WTC11 (cell line): ENCODE data around the gene SYDE2. TPM values are rescaled to one million over a fixed set of nuclear protein-coding genes. Genes with fewer than 3 reads are reported as not detected.

Source experiments
- ATAC-seq: fragments of 200-7000 bp; cut with Tn5 transposase; 2 replicates; pipeline ENCODE4 v1.10.0; 2021; ENCODE audit warnings: mild to moderate bottlenecking, moderate library complexity
- CTCF ChIA-PET: fragments of 300-600 bp; sonication (Branson Sonifier 250); formaldehyde crosslinking; loops from one replicate; lab custom pipeline; 2021; ENCODE audit warnings: antibody characterized with exemption; lab: Charles Lee
- POLR2A ChIA-PET: fragments of 350-600 bp; sonication (Branson Sonifier 250); formaldehyde crosslinking; loops from one replicate; lab custom pipeline; 2021; ENCODE audit warnings: antibody characterized with exemption; lab: Charles Lee
- DNase-seq: peaks from one replicate; pipeline ENCODE4 v3.0.0; 2021; ENCODE audit warnings: low spot score
- H3K27ac Mint-ChIP-seq: 2 replicates; pipeline ENCODE4 v1.8.0; 2021; ENCODE audit warnings: mixed read lengths
- H3K27me3 Mint-ChIP-seq: 2 replicates; pipeline ENCODE4 v1.8.0; 2021; ENCODE audit warnings: low read depth, mild to moderate bottlenecking, moderate library complexity, mixed read lengths
- H3K36me3 Mint-ChIP-seq: 2 replicates; pipeline ENCODE4 v1.8.0; 2021; ENCODE audit warnings: mixed read lengths
- H3K4me1 Mint-ChIP-seq: 2 replicates; pipeline ENCODE4 v1.8.0; 2022; ENCODE audit warnings: mixed read lengths
- H3K4me3 Mint-ChIP-seq: 2 replicates; pipeline ENCODE4 v1.8.0; 2021; ENCODE audit warnings: mild to moderate bottlenecking, moderate library complexity, mixed read lengths
- H3K9me3 Mint-ChIP-seq: 2 replicates; pipeline ENCODE4 v1.8.0; 2021; ENCODE audit warnings: mixed read lengths
- CREB1 ChIP-seq: sonication (generic); formaldehyde crosslinking; IDR thresholded peaks from 2 replicates; pipeline ENCODE4 v1.8.0; 2023; ENCODE audit warnings: mild to moderate bottlenecking, missing genetic modification reagents
- CREM ChIP-seq: sonication (generic); formaldehyde crosslinking; IDR thresholded peaks from 2 replicates; pipeline ENCODE4 v1.8.1; 2022; ENCODE audit warnings: mild to moderate bottlenecking, missing genetic modification reagents, moderate library complexity
- ETV6 ChIP-seq: sonication (generic); formaldehyde crosslinking; IDR thresholded peaks from 2 replicates; pipeline ENCODE4 v1.8.1; 2022; ENCODE audit warnings: mild to moderate bottlenecking, missing genetic modification reagents
- GABPB1 ChIP-seq: sonication (generic); formaldehyde crosslinking; IDR thresholded peaks from 2 replicates; pipeline ENCODE4 v1.8.1; 2023; ENCODE audit warnings: mild to moderate bottlenecking, missing genetic modification reagents
- GRHL2 ChIP-seq: fragments of 250-450 bp; sonication (Bioruptor Pico); IDR thresholded peaks from 2 replicates; pipeline ENCODE4 v1.8.0; 2022; ENCODE audit warnings: mild to moderate bottlenecking, moderate library complexity; ENCODE audit not compliant: insufficient replicate concordance, severe bottlenecking
- HMGA2 ChIP-seq: fragments of 250-450 bp; sonication (Bioruptor Pico); IDR thresholded peaks from 2 replicates; pipeline ENCODE4 v1.4.0; 2021; ENCODE audit warnings: mild to moderate bottlenecking, moderate library complexity
- NFE2L1 ChIP-seq: sonication (generic); formaldehyde crosslinking; IDR thresholded peaks from 2 replicates; pipeline ENCODE4 v1.8.1; 2023; ENCODE audit warnings: missing genetic modification reagents
- NR1H2 ChIP-seq: sonication (generic); formaldehyde crosslinking; IDR thresholded peaks from 2 replicates; pipeline ENCODE4 v1.9.0; 2021; ENCODE audit warnings: mild to moderate bottlenecking, moderate library complexity, missing genetic modification reagents
- RELA ChIP-seq: sonication (generic); formaldehyde crosslinking; IDR thresholded peaks from 2 replicates; pipeline ENCODE4 v1.8.1; 2022; ENCODE audit warnings: missing genetic modification reagents, mild to moderate bottlenecking, borderline replicate concordance
- SMAD4 ChIP-seq: sonication (generic); formaldehyde crosslinking; IDR thresholded peaks from 2 replicates; pipeline ENCODE4 v1.8.0; 2022; ENCODE audit warnings: mild to moderate bottlenecking, missing genetic modification reagents
- TEAD1 ChIP-seq: sonication (generic); formaldehyde crosslinking; IDR thresholded peaks from 2 replicates; pipeline ENCODE4 v1.8.0; 2022; ENCODE audit warnings: mild to moderate bottlenecking, missing genetic modification reagents
- TP53 ChIP-seq: sonication (generic); formaldehyde crosslinking; IDR thresholded peaks from 2 replicates; pipeline ENCODE4 v1.8.1; 2023; ENCODE audit warnings: mild to moderate bottlenecking, missing genetic modification reagents
- ZNF138 ChIP-seq: sonication (generic); formaldehyde crosslinking; conservative IDR thresholded peaks from 2 replicates; pipeline ENCODE4 v1.8.1; 2022; ENCODE audit warnings: mild to moderate bottlenecking, moderate library complexity, missing genetic modification reagents
- ZNF396 ChIP-seq: fragments of 250-450 bp; sonication (Bioruptor Pico); IDR thresholded peaks from 2 replicates; pipeline ENCODE4 v1.8.0; 2021; ENCODE audit warnings: mild to moderate bottlenecking, moderate library complexity, borderline replicate concordance
- total RNA-seq: library from RNA; stranded (reverse); gene quantifications from 3 replicates; pipeline ENCODE4 v1.2.3, GENCODE V29; 2021
- TF ChIP-seq, protein P1 (sequence below): fragments of 250-450 bp; sonication (Bioruptor Pico); IDR thresholded peaks from 2 replicates; pipeline ENCODE4 v1.9.0; 2021; ENCODE audit warnings: mild to moderate bottlenecking
- TF ChIP-seq, protein P2 (sequence below): sonication (generic); formaldehyde crosslinking; IDR thresholded peaks from 2 replicates; pipeline ENCODE4 v1.8.1; 2022; ENCODE audit warnings: missing genetic modification reagents, borderline replicate concordance
- TF ChIP-seq, protein P3 (sequence below): sonication (generic); formaldehyde crosslinking; IDR thresholded peaks from 2 replicates; pipeline ENCODE4 v1.8.1; 2023; ENCODE audit warnings: mild to moderate bottlenecking, missing genetic modification reagents, borderline replicate concordance
- TF ChIP-seq, protein P4 (sequence below): sonication (generic); formaldehyde crosslinking; IDR thresholded peaks from 2 replicates; pipeline ENCODE4 v1.8.1; 2023; ENCODE audit warnings: mild to moderate bottlenecking, missing genetic modification reagents, moderate library complexity

The SYDE2 gene
- total RNA-seq, 1 experiment from 2014 or later = 13.8 TPM

DNA sequence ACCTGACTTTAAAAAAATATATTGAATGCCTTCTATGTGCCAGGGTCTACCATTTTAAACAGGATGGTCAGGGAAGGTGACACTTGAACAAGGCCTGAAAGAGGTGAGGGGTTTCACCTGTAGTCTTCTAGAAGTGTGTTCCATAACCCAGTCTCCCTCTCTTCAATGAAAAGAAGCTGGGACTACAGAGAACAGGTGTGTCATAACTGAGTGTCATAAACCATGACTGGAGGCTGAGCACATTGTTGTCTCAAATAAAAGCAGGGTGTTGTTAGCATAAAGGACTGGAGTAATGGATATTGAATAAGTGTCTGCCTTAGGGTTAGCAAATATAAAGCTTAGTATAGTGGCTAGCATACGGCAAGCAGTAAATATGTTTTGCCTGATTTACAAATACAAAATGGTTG is 65.4 kb downstream of the SYDE2 start:
- DNase-seq (no peak), ATAC-seq (no peak)
- Mint-ChIP-seq H3K27ac (no peak overlapping the region), H3K9me3 (no peaks in the 10 kb centered on the region), H3K4me3 (no peak overlapping the region), H3K27me3 (no peaks in the 10 kb centered on the region), H3K36me3 (no peaks in the 10 kb centered on the region), H3K4me1 (no peaks in the 10 kb centered on the region)
- TF ChIP-seq, protein P1, sequence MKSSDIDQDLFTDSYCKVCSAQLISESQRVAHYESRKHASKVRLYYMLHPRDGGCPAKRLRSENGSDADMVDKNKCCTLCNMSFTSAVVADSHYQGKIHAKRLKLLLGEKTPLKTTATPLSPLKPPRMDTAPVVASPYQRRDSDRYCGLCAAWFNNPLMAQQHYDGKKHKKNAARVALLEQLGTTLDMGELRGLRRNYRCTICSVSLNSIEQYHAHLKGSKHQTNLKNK = no peak
- no peak for TF ChIP-seq CREM
- no peak for TF ChIP-seq CREB1 (CRISPR knock-in tag)
- TF ChIP-seq HMGA2 (CRISPR knock-in tag) = no peak
- no peak for TF ChIP-seq NR1H2 (CRISPR knock-in tag)
- POLR2A ChIA-PET = no interaction called here
- CTCF ChIA-PET = no interaction called here

DNA sequence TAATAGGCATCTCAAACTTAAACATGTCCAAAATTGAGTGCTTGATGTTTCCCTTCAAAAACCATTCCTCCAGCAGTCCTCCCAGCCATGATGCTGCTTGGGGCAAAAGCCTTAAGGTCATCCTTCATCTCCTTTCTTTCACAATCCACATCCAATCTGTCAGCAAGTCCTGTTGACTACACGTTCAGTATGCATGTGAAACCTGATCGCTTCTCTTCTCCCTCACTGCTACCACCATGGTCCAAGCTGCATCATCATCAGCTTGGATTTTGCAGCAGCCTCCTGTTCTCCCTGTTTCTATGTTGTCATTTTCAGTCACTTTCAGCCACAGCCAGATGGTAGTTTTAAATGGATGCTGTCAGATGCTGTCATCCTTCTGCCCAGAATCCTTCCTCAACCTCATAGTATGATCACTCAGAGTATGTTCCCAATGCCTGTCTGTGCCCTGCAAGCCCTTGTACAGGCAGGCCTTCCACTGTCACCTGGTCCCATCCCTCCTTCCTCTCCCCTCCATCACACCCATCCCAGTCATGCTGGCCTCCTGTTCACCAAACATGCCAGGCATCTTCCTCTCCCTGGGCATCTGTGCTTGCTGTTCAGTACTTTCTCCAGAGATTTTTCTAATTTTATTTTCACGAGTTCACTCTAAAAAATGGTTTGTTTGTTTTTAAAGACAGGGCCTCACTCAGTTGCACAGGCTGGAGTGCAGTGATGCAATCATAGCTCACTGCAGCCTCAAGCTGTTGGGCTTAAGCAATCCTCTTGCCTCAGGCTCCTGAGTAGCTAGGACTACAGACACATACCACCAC is 66.0 kb downstream of the SYDE2 start:
- H3K36me3 Mint-ChIP-seq = no peaks in the 10 kb centered on the region
- CTCF ChIA-PET = interaction anchor here (1.8 kb wide), 2 partner anchors 25 to 105 kb away, joined by 7 to 11 read pairs; no protein-coding TSS in a partner anchor
- POLR2A ChIA-PET = no interaction called here

DNA sequence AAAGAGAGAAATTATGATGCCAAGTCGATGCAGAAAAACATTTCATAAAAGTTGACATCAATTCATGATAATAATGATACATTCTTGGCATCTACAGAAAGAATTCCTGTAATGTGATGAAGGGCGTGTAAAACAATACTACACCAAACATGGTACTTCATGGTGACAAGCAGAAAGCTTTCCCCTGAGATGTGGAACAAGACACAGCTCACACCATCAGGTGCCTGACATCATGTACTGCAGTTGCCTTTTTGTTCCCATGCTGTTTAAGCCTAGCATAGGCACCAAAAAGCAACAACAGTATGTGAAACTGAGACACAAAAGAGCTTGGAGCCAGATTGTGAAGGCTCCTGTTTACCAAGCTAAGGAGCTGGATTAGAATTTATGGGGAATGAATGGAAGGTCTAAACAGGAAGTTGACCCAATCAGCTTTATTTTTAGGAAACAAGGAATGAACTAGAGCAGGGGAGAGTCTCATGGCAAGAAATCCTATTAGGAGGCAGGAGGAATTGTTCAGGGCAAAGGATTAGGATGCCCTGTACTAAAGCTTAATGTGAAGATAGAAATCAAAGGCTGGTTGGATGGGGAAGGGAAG is 67.2 kb downstream of the SYDE2 start:
- ChIA-PET POLR2A (no interaction called here), CTCF (interaction anchor here (0.6 to 1.8 kb wide), 6 partner anchors 24 to 189 kb away, joined by 3 to 11 read pairs (median 5); partner anchors contain the start of gene C1orf52)
- no peak overlapping the region for H3K27ac Mint-ChIP-seq
- ATAC-seq = peak; percentile 36
- H3K27me3 Mint-ChIP-seq = no peaks in the 10 kb centered on the region
- no peaks in the 10 kb centered on the region for H3K36me3 Mint-ChIP-seq
- H3K4me1 Mint-ChIP-seq = no peaks in the 10 kb centered on the region
- H3K4me3 Mint-ChIP-seq = no peak overlapping the region
- H3K9me3 Mint-ChIP-seq = no peaks in the 10 kb centered on the region
- no peak for DNase-seq
- TF ChIP-seq ETV6 (CRISPR knock-in tag) (no peak), ZNF138 (CRISPR knock-in tag) (no peak), TP53 (CRISPR knock-in tag) (no peak), GRHL2 (CRISPR knock-in tag) (no peak), SMAD4 (CRISPR knock-in tag) (no peak), NFE2L1 (CRISPR knock-in tag) (no peak), TEAD1 (CRISPR knock-in tag) (no peak)
- TF ChIP-seq, protein P2, sequence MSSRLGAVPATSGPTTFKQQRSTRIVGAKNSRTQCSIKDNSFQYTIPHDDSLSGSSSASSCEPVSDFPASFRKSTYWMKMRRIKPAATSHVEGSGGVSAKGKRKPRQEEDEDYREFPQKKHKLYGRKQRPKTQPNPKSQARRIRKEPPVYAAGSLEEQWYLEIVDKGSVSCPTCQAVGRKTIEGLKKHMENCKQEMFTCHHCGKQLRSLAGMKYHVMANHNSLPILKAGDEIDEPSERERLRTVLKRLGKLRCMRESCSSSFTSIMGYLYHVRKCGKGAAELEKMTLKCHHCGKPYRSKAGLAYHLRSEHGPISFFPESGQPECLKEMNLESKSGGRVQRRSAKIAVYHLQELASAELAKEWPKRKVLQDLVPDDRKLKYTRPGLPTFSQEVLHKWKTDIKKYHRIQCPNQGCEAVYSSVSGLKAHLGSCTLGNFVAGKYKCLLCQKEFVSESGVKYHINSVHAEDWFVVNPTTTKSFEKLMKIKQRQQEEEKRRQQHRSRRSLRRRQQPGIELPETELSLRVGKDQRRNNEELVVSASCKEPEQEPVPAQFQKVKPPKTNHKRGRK (CRISPR knock-in tag) = no peak

More for the DNA sequence above, 66.0 kb downstream of the SYDE2 start:
- ATAC-seq (no peak), DNase-seq (no peak)
- Mint-ChIP-seq H3K9me3 (no peaks in the 10 kb centered on the region), H3K4me3 (no peak overlapping the region), H3K27ac (no peak overlapping the region), H3K4me1 (no peaks in the 10 kb centered on the region), H3K27me3 (no peaks in the 10 kb centered on the region)
- TF ChIP-seq ZNF396 (no peak), GABPB1 (CRISPR knock-in tag) (peak; percentile 91), RELA (CRISPR knock-in tag) (no peak)
- TF ChIP-seq, protein P3, sequence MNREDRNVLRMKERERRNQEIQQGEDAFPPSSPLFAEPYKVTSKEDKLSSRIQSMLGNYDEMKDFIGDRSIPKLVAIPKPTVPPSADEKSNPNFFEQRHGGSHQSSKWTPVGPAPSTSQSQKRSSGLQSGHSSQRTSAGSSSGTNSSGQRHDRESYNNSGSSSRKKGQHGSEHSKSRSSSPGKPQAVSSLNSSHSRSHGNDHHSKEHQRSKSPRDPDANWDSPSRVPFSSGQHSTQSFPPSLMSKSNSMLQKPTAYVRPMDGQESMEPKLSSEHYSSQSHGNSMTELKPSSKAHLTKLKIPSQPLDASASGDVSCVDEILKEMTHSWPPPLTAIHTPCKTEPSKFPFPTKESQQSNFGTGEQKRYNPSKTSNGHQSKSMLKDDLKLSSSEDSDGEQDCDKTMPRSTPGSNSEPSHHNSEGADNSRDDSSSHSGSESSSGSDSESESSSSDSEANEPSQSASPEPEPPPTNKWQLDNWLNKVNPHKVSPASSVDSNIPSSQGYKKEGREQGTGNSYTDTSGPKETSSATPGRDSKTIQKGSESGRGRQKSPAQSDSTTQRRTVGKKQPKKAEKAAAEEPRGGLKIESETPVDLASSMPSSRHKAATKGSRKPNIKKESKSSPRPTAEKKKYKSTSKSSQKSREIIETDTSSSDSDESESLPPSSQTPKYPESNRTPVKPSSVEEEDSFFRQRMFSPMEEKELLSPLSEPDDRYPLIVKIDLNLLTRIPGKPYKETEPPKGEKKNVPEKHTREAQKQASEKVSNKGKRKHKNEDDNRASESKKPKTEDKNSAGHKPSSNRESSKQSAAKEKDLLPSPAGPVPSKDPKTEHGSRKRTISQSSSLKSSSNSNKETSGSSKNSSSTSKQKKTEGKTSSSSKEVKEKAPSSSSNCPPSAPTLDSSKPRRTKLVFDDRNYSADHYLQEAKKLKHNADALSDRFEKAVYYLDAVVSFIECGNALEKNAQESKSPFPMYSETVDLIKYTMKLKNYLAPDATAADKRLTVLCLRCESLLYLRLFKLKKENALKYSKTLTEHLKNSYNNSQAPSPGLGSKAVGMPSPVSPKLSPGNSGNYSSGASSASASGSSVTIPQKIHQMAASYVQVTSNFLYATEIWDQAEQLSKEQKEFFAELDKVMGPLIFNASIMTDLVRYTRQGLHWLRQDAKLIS (CRISPR knock-in tag) = no peak
- TF ChIP-seq, protein P4, sequence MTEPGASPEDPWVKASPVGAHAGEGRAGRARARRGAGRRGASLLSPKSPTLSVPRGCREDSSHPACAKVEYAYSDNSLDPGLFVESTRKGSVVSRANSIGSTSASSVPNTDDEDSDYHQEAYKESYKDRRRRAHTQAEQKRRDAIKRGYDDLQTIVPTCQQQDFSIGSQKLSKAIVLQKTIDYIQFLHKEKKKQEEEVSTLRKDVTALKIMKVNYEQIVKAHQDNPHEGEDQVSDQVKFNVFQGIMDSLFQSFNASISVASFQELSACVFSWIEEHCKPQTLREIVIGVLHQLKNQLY (CRISPR knock-in tag) = no peak
- TF ChIP-seq, protein P2 (CRISPR knock-in tag) = no peak
